Astrocyte (in vitro differentiated cells and primary cell): Measurements from ENCODE around the gene FNDC3B. TPM values are rescaled to one million over a fixed set of nuclear protein-coding genes. Genes with fewer than 3 reads are reported as not detected.

Experiments used
- DNase-seq: peaks from one replicate; pipeline ENCODE4 v3.0.0-alpha.2; 2010; ENCODE audit warnings: low read depth
- FAIRE-seq: peaks from 2 replicates; lab custom pipeline; 2011; peaks lifted over from hg19 to GRCh38; lab: Jason Lieb, UNC
- H2AFZ ChIP-seq: 2 replicates; pipeline ENCODE4 v1.6.0; 2012; ENCODE audit warnings: low read depth, low read length, inconsistent platforms
- H3K27ac ChIP-seq: 2 replicates; pipeline ENCODE4 v1.5.1; 2011; ENCODE audit warnings: low read depth, low read length, inconsistent platforms
- H3K27me3 ChIP-seq: 2 replicates; pipeline ENCODE4 v1.6.0; 2011; ENCODE audit warnings: low read length, inconsistent platforms; ENCODE audit not compliant: insufficient read depth
- H3K36me3 ChIP-seq: 2 replicates; pipeline ENCODE4 v1.5.1; 2011; ENCODE audit warnings: low read length, inconsistent platforms; ENCODE audit not compliant: insufficient read depth
- H3K4me1 ChIP-seq: 2 replicates; pipeline ENCODE4 v1.5.1; 2011; ENCODE audit warnings: low read length, inconsistent platforms; ENCODE audit not compliant: insufficient read depth
- H3K4me2 ChIP-seq: 2 replicates; pipeline ENCODE4 v1.6.0; 2012; ENCODE audit warnings: low read length, inconsistent platforms
- H3K4me3 ChIP-seq: 2 replicates; pipeline ENCODE4 v1.5.1; 2011; ENCODE audit warnings: low read depth, mild to moderate bottlenecking, low read length, inconsistent platforms; ENCODE audit not compliant: insufficient read depth
- H3K79me2 ChIP-seq: 2 replicates; pipeline ENCODE4 v1.6.0; 2012; ENCODE audit warnings: mild to moderate bottlenecking, low read length, inconsistent platforms; ENCODE audit not compliant: insufficient read depth
- H3K9ac ChIP-seq: 2 replicates; pipeline ENCODE4 v1.6.0; 2012; ENCODE audit warnings: mild to moderate bottlenecking, low read length, inconsistent platforms
- H3K9me3 ChIP-seq: 2 replicates; pipeline ENCODE4 v1.5.1; 2012; ENCODE audit warnings: low read depth, mild to moderate bottlenecking, low read length, inconsistent platforms; ENCODE audit not compliant: insufficient read depth
- H4K20me1 ChIP-seq: 2 replicates; pipeline ENCODE4 v1.6.0; 2012; ENCODE audit warnings: low read length, inconsistent platforms; ENCODE audit not compliant: insufficient read depth
- H3K27ac Mint-ChIP-seq: one replicate; pipeline ENCODE4 v1.8.0; 2021; ENCODE audit warnings: mild to moderate bottlenecking, mixed read lengths; ENCODE audit not compliant: unreplicated experiment
- H3K27me3 Mint-ChIP-seq: one replicate; pipeline ENCODE4 v1.8.0; 2021; ENCODE audit warnings: low read depth, mixed read lengths; ENCODE audit not compliant: unreplicated experiment
- H3K36me3 Mint-ChIP-seq: one replicate; pipeline ENCODE4 v1.8.0; 2021; ENCODE audit warnings: low read depth, mixed read lengths; ENCODE audit not compliant: unreplicated experiment
- H3K4me1 Mint-ChIP-seq: one replicate; pipeline ENCODE4 v1.8.0; 2021; ENCODE audit warnings: low read depth, mixed read lengths; ENCODE audit not compliant: unreplicated experiment
- H3K4me3 Mint-ChIP-seq: one replicate; pipeline ENCODE4 v1.8.0; 2021; ENCODE audit warnings: mild to moderate bottlenecking, moderate library complexity, mixed read lengths; ENCODE audit not compliant: unreplicated experiment
- H3K9me3 Mint-ChIP-seq: one replicate; pipeline ENCODE4 v1.8.0; 2021; ENCODE audit warnings: mild to moderate bottlenecking, mixed read lengths; ENCODE audit not compliant: unreplicated experiment
- CTCF ChIP-seq: IDR thresholded peaks from 2 replicates; pipeline ENCODE4 v1.5.1; 2011; ENCODE audit warnings: low read depth, mild to moderate bottlenecking, inconsistent platforms, low read length, moderate library complexity; ENCODE audit not compliant: insufficient read depth
- EZH2 ChIP-seq: IDR thresholded peaks from 2 replicates; pipeline ENCODE4 v1.6.1; 2012; ENCODE audit warnings: mild to moderate bottlenecking, low read length, inconsistent platforms; ENCODE audit not compliant: insufficient read depth
- total RNA-seq: library from RNA; stranded (reverse); gene quantifications from 2 replicates; pipeline ENCODE4 v1.2.1, GENCODE V29; 2021

FNDC3B gene
- total RNA-seq, 1 donor from 2014 or later: 327 TPM

GRCh38 chr3:172290457-172290856 is 251.1 kb downstream of the FNDC3B start:
- Histone ChIP-seq H3K27ac (no peak overlapping the region), H3K27me3 (no peaks in the 10 kb centered on the region), H3K9me3 (no peaks in the 10 kb centered on the region), H3K4me3 (no peak overlapping the region), H3K4me2 (no peak overlapping the region), H2AFZ (no peak overlapping the region), H3K36me3 (peaks cover 50% of the 10 kb centered on the region), H3K9ac (no peak overlapping the region), H3K79me2 (peaks cover 61% of the 10 kb centered on the region), H3K4me1 (peaks cover 11% of the 10 kb centered on the region), H4K20me1 (peaks cover 67% of the 10 kb centered on the region)
- Mint-ChIP-seq H3K36me3 (peaks cover 26% of the 10 kb centered on the region), H3K4me1 (peaks cover 66% of the 10 kb centered on the region), H3K27me3 (no peaks in the 10 kb centered on the region), H3K27ac (no peak overlapping the region), H3K4me3 (no peak overlapping the region), H3K9me3 (no peaks in the 10 kb centered on the region)
- no peak for DNase-seq
- no peak for FAIRE-seq
- TF ChIP-seq EZH2: no peak
- no peak for TF ChIP-seq CTCF

GRCh38 chr3:172291650-172292049 is 252.3 kb downstream of the FNDC3B start:
- Histone ChIP-seq H3K4me3 (no peak overlapping the region), H3K9ac (no peak overlapping the region), H2AFZ (no peak overlapping the region), H3K27ac (no peak overlapping the region), H3K4me2 (no peak overlapping the region), H3K9me3 (no peaks in the 10 kb centered on the region), H3K4me1 (peaks cover 1% of the 10 kb centered on the region), H3K27me3 (no peaks in the 10 kb centered on the region), H3K79me2 (peaks cover 61% of the 10 kb centered on the region), H3K36me3 (peaks cover 59% of the 10 kb centered on the region), H4K20me1 (peaks cover 73% of the 10 kb centered on the region)
- no peaks in the 10 kb centered on the region for H3K27me3 Mint-ChIP-seq
- no peak overlapping the region for H3K4me3 Mint-ChIP-seq
- no peak for FAIRE-seq
- H3K4me1 Mint-ChIP-seq: peaks cover 54% of the 10 kb centered on the region
- peaks cover 31% of the 10 kb centered on the region for H3K36me3 Mint-ChIP-seq
- TF ChIP-seq CTCF (no peak), EZH2 (no peak)
- no peak for DNase-seq
- H3K9me3 Mint-ChIP-seq: no peaks in the 10 kb centered on the region
- peak overlapping the region; percentile 19 for H3K27ac Mint-ChIP-seq

- no peak overlapping the region for H3K27ac ChIP-seq
- H3K36me3 Mint-ChIP-seq: peaks cover 29% of the 10 kb centered on the region
- H3K4me1 Mint-ChIP-seq: peaks cover 48% of the 10 kb centered on the region
- peaks cover 56% of the 10 kb centered on the region for H3K79me2 ChIP-seq
- H4K20me1 ChIP-seq: peaks cover 67% of the 10 kb centered on the region
- no peak overlapping the region for H3K4me3 Mint-ChIP-seq
- H3K27me3 Mint-ChIP-seq: no peaks in the 10 kb centered on the region
- H3K27me3 ChIP-seq: no peaks in the 10 kb centered on the region
- H3K36me3 ChIP-seq: peaks cover 61% of the 10 kb centered on the region
- FAIRE-seq (no peak), DNase-seq (no peak)
- no peaks in the 10 kb centered on the region for H3K9me3 Mint-ChIP-seq
- no peak overlapping the region for H2AFZ ChIP-seq
- no peaks in the 10 kb centered on the region for H3K9me3 ChIP-seq
- H3K27ac Mint-ChIP-seq: no peak overlapping the region
- no peak overlapping the region for H3K4me3 ChIP-seq
- no peaks in the 10 kb centered on the region for H3K4me1 ChIP-seq
- no peak overlapping the region for H3K9ac ChIP-seq
- TF ChIP-seq EZH2 (no peak), CTCF (no peak)
- H3K4me2 ChIP-seq: no peak overlapping the region
These were observed 253.0 kb downstream of the FNDC3B start for GRCh38 chr3:172292422-172292821.
